ENCODE data around the gene MCEE. TPM values are rescaled to one million over a fixed set of nuclear protein-coding genes. Genes with fewer than 3 reads are reported as not detected.
"Not testable (repeated sequence)": the region's sequence is repeated elsewhere in the genome, so short reads cannot be mapped to it uniquely, and the experiment has no call there.

The MCEE gene
- total RNA-seq: 10 to 100 TPM; 19.0 to 21.2 TPM
- polyA plus RNA-seq: 10 to 100 TPM; 20.9 to 25.1 (median 22.2) TPM
- 4.4 to 17.8 (median 6.3) reads per million in 6 experiments for total RNA-seq

DNA sequence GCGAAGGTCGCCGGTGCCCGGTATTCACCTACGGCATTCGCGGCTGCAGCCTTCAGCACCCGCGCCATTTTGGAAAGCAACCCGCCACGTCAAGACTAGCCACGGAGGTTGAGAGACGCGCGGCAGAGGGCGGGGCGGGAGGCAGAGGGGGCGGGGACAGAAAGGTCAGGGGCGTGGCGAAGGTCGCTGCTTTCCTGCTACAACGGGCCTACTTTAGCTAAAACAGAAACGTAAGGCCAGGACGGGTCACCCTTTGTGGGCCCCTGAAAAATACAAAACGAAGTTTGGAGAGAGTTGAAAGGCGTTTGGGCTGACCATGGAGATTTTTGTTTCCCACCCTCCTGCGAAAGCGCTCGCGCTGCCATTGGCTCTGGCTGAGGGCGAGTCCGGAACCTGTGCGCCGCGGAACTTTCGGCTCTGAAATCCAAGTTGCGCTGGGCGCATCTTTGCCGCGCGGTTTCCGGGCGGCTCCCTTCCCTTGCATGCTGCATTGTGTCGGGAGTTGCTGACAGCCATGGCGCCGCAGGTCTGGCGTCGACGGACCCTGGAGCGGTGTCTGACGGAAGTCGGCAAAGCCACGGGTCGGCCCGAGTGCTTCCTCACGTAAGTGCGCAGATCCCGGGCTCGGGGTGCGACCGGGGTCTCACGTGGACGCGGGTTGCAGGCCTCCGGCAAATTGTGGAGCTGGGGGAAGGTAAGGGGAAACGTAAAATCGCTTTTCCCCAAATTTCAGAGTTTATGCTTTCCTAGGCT lies at the start of gene MCEE, which contains the start of gene MPHOSPH10:
Gene MCEE, minus strand, starts transcription at position 78 of the 753 bp plus-strand sequence. Its CDS starts 10 bp downstream, at position 68.
Gene MPHOSPH10, plus strand, starts transcription at position 483 of the 753 bp plus-strand sequence. Its CDS starts 32 bp downstream, at position 515.
- ATAC-seq (peak; percentile 88 to 90), DNase-seq (peak; percentile 80 to 95 (median 86))
- Mint-ChIP-seq H3K27ac (peak within 1 kb of the TSS in 1 of 10 donors; percentile 73), H3K36me3 (peaks cover 0 to 23% (median 0%) of the 10 kb centered on the region in 3 donors), H3K4me3 (no peak within 1 kb of the TSS), H3K27me3 (no peaks in the 10 kb centered on the region), H3K4me1 (peaks cover 7 to 27% (median 19%) of the 10 kb centered on the region in 4 donors), H3K9me3 (no peaks in the 10 kb centered on the region)
- POLR2A ChIA-PET: interaction anchor here (0.5 to 4.5 kb wide), 12 partner anchors 9 to 1693 kb away, joined by 3 to 66 read pairs (median 5); partner anchors contain the start of genes ANKRD53, NAGK, NFU1 and PAIP2B

- H3K4me3 Mint-ChIP-seq, DNase-seq, POLR2A ChIA-PET, H3K4me1 Mint-ChIP-seq, H3K9me3 Mint-ChIP-seq, H3K36me3 Mint-ChIP-seq, ATAC-seq: not testable (repeated sequence)
- peaks cover 0 to 34% (median 3%) of the 10 kb centered on the region in 5 donors for H3K27me3 Mint-ChIP-seq
- H3K27ac Mint-ChIP-seq: peak overlapping the region in 1 of 10 donors; percentile 16
Measured at GRCh38 chr2:71178836-71179235, 48.8 kb upstream of the MCEE start.

- no peak for ATAC-seq
- no peaks in the 10 kb centered on the region for H3K9me3 Mint-ChIP-seq
- no peaks in the 10 kb centered on the region for H3K36me3 Mint-ChIP-seq
- POLR2A ChIA-PET: no interaction called here
- peaks cover 2 to 44% (median 5%) of the 10 kb centered on the region in 5 donors for H3K27me3 Mint-ChIP-seq
- no peak overlapping the region for H3K4me3 Mint-ChIP-seq
- no peak overlapping the region for H3K27ac Mint-ChIP-seq
- H3K4me1 Mint-ChIP-seq: peaks cover 0 to 9% (median 7%) of the 10 kb centered on the region in 4 donors
- no peak for DNase-seq
Measured at GRCh38 chr2:71174207-71174606, 44.2 kb upstream of the MCEE start.

DNA sequence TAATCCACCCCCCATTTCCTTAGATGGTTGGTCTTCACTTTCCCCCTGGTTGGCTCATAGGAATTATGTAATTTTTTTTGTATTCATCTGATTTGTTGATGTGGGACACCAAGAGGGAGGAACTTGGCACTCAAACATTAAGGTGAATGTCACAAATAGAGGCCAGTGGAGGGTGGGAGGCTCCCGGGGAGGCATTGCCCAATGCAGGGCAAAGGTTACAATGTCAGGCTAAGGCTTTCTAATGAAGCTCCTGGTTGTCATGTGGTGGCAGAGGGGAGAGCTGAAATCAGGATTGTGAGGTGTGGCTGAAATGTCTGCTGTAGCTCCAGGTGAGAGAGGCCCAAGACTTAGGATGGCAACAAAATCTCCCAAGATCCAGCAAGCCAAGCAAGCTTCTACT lies 43.1 kb upstream of the MCEE start:
- POLR2A ChIA-PET: no interaction called here
- Mint-ChIP-seq H3K9me3 (no peaks in the 10 kb centered on the region), H3K27me3 (peaks cover 3 to 43% (median 5%) of the 10 kb centered on the region in 5 donors), H3K36me3 (no peaks in the 10 kb centered on the region), H3K27ac (no peak overlapping the region), H3K4me1 (peaks cover 0 to 9% (median 7%) of the 10 kb centered on the region in 4 donors), H3K4me3 (no peak overlapping the region)
- ATAC-seq (no peak), DNase-seq (no peak)

GRCh38 chr2:71166812-71167211 lies 36.8 kb upstream of the MCEE start:
- no peak for DNase-seq
- Mint-ChIP-seq H3K27ac (no peak overlapping the region), H3K4me3 (no peak overlapping the region), H3K9me3 (no peaks in the 10 kb centered on the region), H3K27me3 (peaks cover 1 to 25% (median 8%) of the 10 kb centered on the region in 5 donors), H3K36me3 (no peaks in the 10 kb centered on the region), H3K4me1 (no peaks in the 10 kb centered on the region)
- no peak for ATAC-seq
- POLR2A ChIA-PET: no interaction called here

GRCh38 chr2:71157124-71157793 lies 27.2 kb upstream of the MCEE start:
- peak; percentile 82 to 92 for ATAC-seq
- POLR2A ChIA-PET: no interaction called here
- no peak overlapping the region for H3K4me3 Mint-ChIP-seq

DNA sequence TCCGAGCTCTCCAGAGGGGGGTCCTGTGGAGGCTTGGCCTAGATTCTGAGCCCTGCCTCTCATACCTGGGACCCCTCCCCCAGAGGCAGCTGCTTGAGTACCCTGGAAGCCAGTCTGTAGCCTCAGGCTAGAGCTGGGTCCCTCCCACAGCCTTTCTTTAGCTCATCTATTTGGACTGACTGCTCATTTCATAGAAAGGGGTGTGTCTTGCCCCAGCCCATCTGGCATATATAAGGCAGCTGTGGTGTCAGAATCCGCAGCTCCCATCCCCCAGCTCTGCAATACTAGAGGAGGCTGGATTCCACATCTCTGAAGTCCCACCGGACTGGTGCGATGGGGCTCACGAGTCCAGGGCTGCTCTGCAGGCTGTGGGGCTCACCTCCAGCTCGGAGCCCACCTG lies 26.5 kb upstream of the MCEE start:
- ATAC-seq (no peak), DNase-seq (no peak)
- Mint-ChIP-seq H3K4me3 (no peak overlapping the region), H3K36me3 (no peaks in the 10 kb centered on the region), H3K9me3 (no peaks in the 10 kb centered on the region), H3K4me1 (peaks cover 3 to 8% (median 6%) of the 10 kb centered on the region in 4 donors), H3K27ac (no peak overlapping the region), H3K27me3 (peaks cover 2 to 16% (median 12%) of the 10 kb centered on the region in 5 donors)
- POLR2A ChIA-PET: interaction anchor here (0.6 kb wide), 1 partner anchor 71 kb away, joined by 3 read pairs; the partner anchor contains the start of gene PAIP2B

More at GRCh38 chr2:71157124-71157793, 27.2 kb upstream of the MCEE start:
- Mint-ChIP-seq H3K9me3 (no peaks in the 10 kb centered on the region), H3K4me1 (peaks cover 3 to 8% (median 6%) of the 10 kb centered on the region in 4 donors), H3K27ac (no peak overlapping the region), H3K36me3 (no peaks in the 10 kb centered on the region), H3K27me3 (peaks cover 3 to 21% (median 14%) of the 10 kb centered on the region in 5 donors)
- DNase-seq: peak; percentile 33 to 74 (median 54)

DNA sequence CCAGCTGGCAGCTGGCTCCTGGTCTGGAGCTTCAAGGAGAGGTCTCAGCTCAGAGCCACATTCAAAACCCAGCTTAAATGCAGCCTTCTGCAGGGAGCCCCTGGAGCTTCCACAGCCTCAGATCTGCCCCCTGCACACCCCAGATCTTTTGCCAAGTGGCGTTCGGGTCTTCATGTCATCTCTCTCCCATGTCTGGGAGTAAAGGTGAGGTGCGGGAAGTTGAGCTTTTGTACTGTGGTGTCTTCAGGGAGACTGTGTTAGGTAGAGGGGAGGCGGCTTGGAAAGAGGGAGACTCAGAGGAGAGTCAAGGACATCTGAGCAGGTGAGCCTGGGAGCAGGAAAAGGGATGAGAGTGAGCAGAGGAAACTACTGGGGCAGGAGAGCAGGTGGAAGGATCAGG lies 25.8 kb upstream of the MCEE start:
- Mint-ChIP-seq H3K9me3 (no peaks in the 10 kb centered on the region), H3K4me1 (peaks cover 3 to 8% (median 7%) of the 10 kb centered on the region in 4 donors), H3K27me3 (peaks cover 2 to 16% (median 12%) of the 10 kb centered on the region in 5 donors), H3K4me3 (no peak overlapping the region), H3K36me3 (peaks cover 0 to 2% (median 0%) of the 10 kb centered on the region in 3 donors), H3K27ac (no peak overlapping the region)
- DNase-seq (no peak), ATAC-seq (no peak)
- POLR2A ChIA-PET: no interaction called here

- POLR2A ChIA-PET: no interaction called here
- H3K27me3 Mint-ChIP-seq: peaks cover 2 to 16% (median 12%) of the 10 kb centered on the region in 5 donors
- peaks cover 0 to 12% (median 0%) of the 10 kb centered on the region in 3 donors for H3K36me3 Mint-ChIP-seq
- H3K27ac Mint-ChIP-seq: no peak overlapping the region
- H3K4me1 Mint-ChIP-seq: peaks cover 3 to 8% (median 7%) of the 10 kb centered on the region in 4 donors
- H3K9me3 Mint-ChIP-seq: no peaks in the 10 kb centered on the region
- DNase-seq (no peak), ATAC-seq (no peak)
- H3K4me3 Mint-ChIP-seq: no peak overlapping the region
Measured at GRCh38 chr2:71154798-71155197, 24.8 kb upstream of the MCEE start.

GRCh38 chr2:71154279-71154678 lies 24.2 kb upstream of the MCEE start:
- ATAC-seq (no peak), DNase-seq (no peak)
- no peak overlapping the region for H3K4me3 Mint-ChIP-seq
- peaks cover 3 to 8% (median 7%) of the 10 kb centered on the region in 4 donors for H3K4me1 Mint-ChIP-seq
- H3K9me3 Mint-ChIP-seq: no peaks in the 10 kb centered on the region
- no peak overlapping the region for H3K27ac Mint-ChIP-seq
- H3K36me3 Mint-ChIP-seq: peaks cover 0 to 17% (median 0%) of the 10 kb centered on the region in 3 donors
- POLR2A ChIA-PET: no interaction called here
- H3K27me3 Mint-ChIP-seq: peaks cover 2 to 16% (median 12%) of the 10 kb centered on the region in 5 donors

DNA sequence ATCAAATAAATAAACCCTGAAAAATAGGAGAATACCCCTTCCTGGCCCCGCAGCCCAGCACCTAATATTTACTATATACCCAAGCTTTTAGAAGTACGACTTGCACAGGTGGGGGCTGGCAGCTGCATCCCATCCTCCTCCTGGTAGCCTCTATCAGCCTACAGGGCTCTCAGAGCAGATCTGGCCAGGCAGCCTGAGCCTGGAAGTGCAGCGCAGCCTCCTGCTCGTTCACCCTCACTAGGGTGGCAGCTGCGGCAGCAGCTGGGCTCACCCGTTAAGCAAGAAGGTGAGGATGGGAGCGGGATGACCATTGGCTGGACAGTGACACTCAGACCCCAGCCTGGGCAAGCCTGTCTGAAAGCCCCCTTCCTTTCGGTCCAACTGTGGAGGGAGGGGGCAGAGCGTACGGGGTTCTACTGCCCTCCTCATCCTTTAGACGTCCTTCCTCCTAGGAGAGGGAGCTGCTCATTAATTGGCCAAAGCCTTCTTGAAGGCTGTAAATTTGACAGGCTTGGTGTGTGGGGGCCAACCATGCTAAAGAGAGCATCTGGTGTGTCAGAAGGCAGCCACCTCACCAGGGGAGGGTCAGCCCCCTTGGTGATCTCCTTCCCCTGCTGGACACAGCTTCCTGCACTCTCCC lies 23.7 kb upstream of the MCEE start:
- ATAC-seq: no peak
- peaks cover 2 to 22% (median 3%) of the 10 kb centered on the region in 3 donors for H3K36me3 Mint-ChIP-seq
- no peaks in the 10 kb centered on the region for H3K9me3 Mint-ChIP-seq
- DNase-seq: no peak
- H3K4me3 Mint-ChIP-seq: no peak overlapping the region
- H3K27ac Mint-ChIP-seq: no peak overlapping the region
- peaks cover 2 to 16% (median 12%) of the 10 kb centered on the region in 5 donors for H3K27me3 Mint-ChIP-seq
- POLR2A ChIA-PET: no interaction called here
- H3K4me1 Mint-ChIP-seq: peaks cover 3 to 8% (median 7%) of the 10 kb centered on the region in 4 donors

GRCh38 chr2:71151620-71152019 lies 21.6 kb upstream of the MCEE start:
- Mint-ChIP-seq H3K27me3 (peaks cover 0 to 8% (median 4%) of the 10 kb centered on the region in 5 donors), H3K36me3 (peaks cover 5 to 42% (median 8%) of the 10 kb centered on the region in 3 donors), H3K4me1 (peaks cover 0 to 4% (median 0%) of the 10 kb centered on the region in 4 donors), H3K4me3 (no peak overlapping the region), H3K27ac (peak overlapping the region in 1 of 10 donors; percentile 3), H3K9me3 (no peaks in the 10 kb centered on the region)
- POLR2A ChIA-PET: no interaction called here
- no peak for DNase-seq
- no peak for ATAC-seq
